ENCODE data around the gene ASCL4.

- TF ChIP-seq POLR2A (IDR thresholded peaks at IDR 0.05; ENCODE audit: low read depth, low read length): no peak
- TF ChIP-seq CHD1 (IDR thresholded peaks at IDR 0.05; ENCODE audit: low read depth, low read length): no peak
- no peak for TF ChIP-seq FOS (IDR thresholded peaks at IDR 0.05; ENCODE audit: low read depth, low read length)
- TF ChIP-seq CTCF (conservative IDR thresholded peaks at IDR 0.05; ENCODE audit: low read depth, low read length): no peak
- TF ChIP-seq MXI1 (IDR thresholded peaks at IDR 0.05; ENCODE audit: borderline replicate concordance, low read depth, low read length): no peak
- TF ChIP-seq NFE2L2 (IDR thresholded peaks at IDR 0.05; ENCODE audit: low read depth, low read length): no peak
- no peak for TF ChIP-seq CEBPB (IDR thresholded peaks at IDR 0.05; ENCODE audit: low read depth, low read length)
These were observed 9.2 kb upstream of the ASCL4 start for GRCh38 chr12:107765316-107765715.

All from IMR-90 (cell line).